ENCODE data around the gene NOTCH2.

Gene NOTCH2

GRCh38 chr1:119959268-119960220 lies 109.9 kb downstream of the NOTCH2 start:
- H3K36me3 ChIP-seq = peaks cover 89% of the 10 kb centered on the region

GRCh38 chr1:119958223-119958622 lies 111.2 kb downstream of the NOTCH2 start:
- TF ChIP-seq CTCF (IDR thresholded peaks at IDR 0.05) = no peak
- H3K4me3 ChIP-seq (ENCODE audit: low read depth in 1 of 2, low read length in 1 of 2) = no peak overlapping the region
- peaks cover 5% of the 10 kb centered on the region for H3K9me3 ChIP-seq
- peaks cover 89% of the 10 kb centered on the region for H3K36me3 ChIP-seq
- H3K4me1 ChIP-seq (ENCODE audit: control insufficient read depth in 1 of 2, insufficient read depth in 1 of 2, low read depth in 1 of 2, low read length in 1 of 2) = no peaks in the 10 kb centered on the region
- H3K27me3 ChIP-seq = no peaks in the 10 kb centered on the region
- H3K27ac ChIP-seq = peak overlapping the region; percentile 17

More at GRCh38 chr1:119959268-119960220, 109.9 kb downstream of the NOTCH2 start:
- Histone ChIP-seq H3K4me1 (ENCODE audit: control insufficient read depth in 1 of 2, insufficient read depth in 1 of 2, low read depth in 1 of 2, low read length in 1 of 2) (no peaks in the 10 kb centered on the region), H3K9me3 (peaks cover 5% of the 10 kb centered on the region), H3K27me3 (no peaks in the 10 kb centered on the region), H3K27ac (no peak overlapping the region), H3K4me3 (ENCODE audit: low read depth in 1 of 2, low read length in 1 of 2) (no peak overlapping the region)
- TF ChIP-seq CTCF (IDR thresholded peaks at IDR 0.05) = no peak

- peaks cover 5% of the 10 kb centered on the region for H3K9me3 ChIP-seq
- no peak overlapping the region for H3K27ac ChIP-seq
- H3K4me1 ChIP-seq (ENCODE audit: control insufficient read depth in 1 of 2, insufficient read depth in 1 of 2, low read depth in 1 of 2, low read length in 1 of 2) = no peaks in the 10 kb centered on the region
- H3K27me3 ChIP-seq = no peaks in the 10 kb centered on the region
- H3K4me3 ChIP-seq (ENCODE audit: low read depth in 1 of 2, low read length in 1 of 2) = no peak overlapping the region
- no peak for TF ChIP-seq CTCF (IDR thresholded peaks at IDR 0.05)
- peaks cover 92% of the 10 kb centered on the region for H3K36me3 ChIP-seq
Observed at GRCh38 chr1:119956306-119956705, 113.2 kb downstream of the NOTCH2 start.

GRCh38 chr1:119954476-119955422 lies 114.7 kb downstream of the NOTCH2 start:
- H3K27ac ChIP-seq = no peak overlapping the region
- H3K4me3 ChIP-seq (ENCODE audit: low read depth in 1 of 2, low read length in 1 of 2) = no peak overlapping the region
- peaks cover 96% of the 10 kb centered on the region for H3K36me3 ChIP-seq
- no peaks in the 10 kb centered on the region for H3K4me1 ChIP-seq (ENCODE audit: control insufficient read depth in 1 of 2, insufficient read depth in 1 of 2, low read depth in 1 of 2, low read length in 1 of 2)
- H3K9me3 ChIP-seq = peaks cover 5% of the 10 kb centered on the region
- TF ChIP-seq CTCF (IDR thresholded peaks at IDR 0.05) = no peak
- no peaks in the 10 kb centered on the region for H3K27me3 ChIP-seq

GRCh38 chr1:119953266-119953998 lies 116.0 kb downstream of the NOTCH2 start:
- Histone ChIP-seq H3K36me3 (peaks cover 96% of the 10 kb centered on the region), H3K4me3 (ENCODE audit: low read depth in 1 of 2, low read length in 1 of 2) (no peak overlapping the region), H3K27ac (no peak overlapping the region), H3K9me3 (peaks cover 5% of the 10 kb centered on the region), H3K4me1 (ENCODE audit: control insufficient read depth in 1 of 2, insufficient read depth in 1 of 2, low read depth in 1 of 2, low read length in 1 of 2) (no peaks in the 10 kb centered on the region), H3K27me3 (no peaks in the 10 kb centered on the region)
- TF ChIP-seq CTCF (IDR thresholded peaks at IDR 0.05) = no peak

Data from neutrophil (primary cell).